DMS114 treated with DMSO at 0.1 percent for 48 hours (cell line): ENCODE data around the gene TMEM167B.
"Not testable (repeated sequence)": the region's sequence is repeated elsewhere in the genome, so short reads cannot be mapped to it uniquely, and the experiment has no call there.

ENCODE experiments used
- DNase-seq: peaks from one replicate; lab custom pipeline; 2025; ENCODE audit not compliant: unreplicated experiment; lab: John Stamatoyannopoulos, UW

The TMEM167B gene

GRCh38 chr1:109112652-109113285, 22.2 kb downstream of the TMEM167B start:
- peak; percentile 84 for DNase-seq

GRCh38 chr1:109113590-109114341, 23.2 kb downstream of the TMEM167B start, which contains the start of gene ELAPOR1:
Gene ELAPOR1, plus strand, starts transcription at chr1:109114115. Its CDS starts 69 bp downstream, at chr1:109114184.
- no peak for DNase-seq

GRCh38 chr1:109114342-109114674, 23.7 kb downstream of the TMEM167B start:
- no peak for DNase-seq

GRCh38 chr1:109115685-109116084, 25.1 kb downstream of the TMEM167B start:
- DNase-seq, result no peak

- no peak for DNase-seq
Observed at GRCh38 chr1:109116286-109116685, 25.7 kb downstream of the TMEM167B start.

GRCh38 chr1:109118089-109118488, 27.5 kb downstream of the TMEM167B start:
- DNase-seq, result no peak

- no peak for DNase-seq
Observed at GRCh38 chr1:109120356-109120755, 29.8 kb downstream of the TMEM167B start.

- no peak for DNase-seq
Observed at GRCh38 chr1:109131059-109131458, 40.5 kb downstream of the TMEM167B start.

GRCh38 chr1:109131800-109132199, 41.2 kb downstream of the TMEM167B start:
- DNase-seq, result no peak

- DNase-seq, result no peak
Observed at GRCh38 chr1:109133002-109133706, 42.6 kb downstream of the TMEM167B start.

GRCh38 chr1:109133815-109134214, 43.3 kb downstream of the TMEM167B start:
- no peak for DNase-seq

GRCh38 chr1:109134423-109134822, 43.9 kb downstream of the TMEM167B start:
- DNase-seq, result no peak

GRCh38 chr1:109135940-109136339, 45.4 kb downstream of the TMEM167B start:
- no peak for DNase-seq

- no peak for DNase-seq
Observed at GRCh38 chr1:109136766-109137165, 46.2 kb downstream of the TMEM167B start.

GRCh38 chr1:109137958-109138357, 47.4 kb downstream of the TMEM167B start:
- no peak for DNase-seq

- DNase-seq, result no peak
Observed at GRCh38 chr1:109138358-109138757, 47.8 kb downstream of the TMEM167B start.

GRCh38 chr1:109140392-109140791, 49.8 kb downstream of the TMEM167B start:
- DNase-seq, result no peak

GRCh38 chr1:109142260-109142659, 51.7 kb downstream of the TMEM167B start:
- no peak for DNase-seq

- not testable (repeated sequence) for DNase-seq
Observed at GRCh38 chr1:109142725-109143124, 52.2 kb downstream of the TMEM167B start.
